Caco-2 (cell line): ENCODE data around the gene DOK7. TPM values are rescaled to one million over a fixed set of nuclear protein-coding genes. Genes with fewer than 3 reads are reported as not detected.

Source experiments
- BruUV-seq: library from RNA; stranded (reverse); fragments of 400-500 nt; replicated peaks from 2 replicates; lab custom pipeline; 2021; lab: Mats Ljungman, UMichigan
- CTCF ChIA-PET: fragments of 300-600 bp; sonication (Branson Sonifier 250); formaldehyde crosslinking; loops from one replicate; lab custom pipeline; 2022; ENCODE audit warnings: antibody characterized with exemption; lab: Charles Lee
- POLR2A ChIA-PET: fragments of 300-600 bp; sonication (Branson Sonifier 250); formaldehyde crosslinking; loops from one replicate; lab custom pipeline; 2022; ENCODE audit warnings: antibody characterized with exemption; lab: Charles Lee
- DNase-seq, 2 experiments: peaks; one replicate each; pipeline versions ENCODE4 v3.0.0 to v3.0.0-alpha.2; 2020 to 2022
- H3K27me3 ChIP-seq: replicated peaks from 2 replicates; pipeline ENCODE4 v1.6.0; 2011; ENCODE audit warnings: low read length; ENCODE audit not compliant: control insufficient read depth, insufficient read depth
- H3K36me3 ChIP-seq: 2 replicates; pipeline ENCODE4 v1.5.1; 2011; ENCODE audit warnings: low read length; ENCODE audit not compliant: control insufficient read depth, insufficient read depth
- H3K4me1 ChIP-seq: fragments of 250-450 bp; sonication (Bioruptor Pico); 2 replicates; pipeline ENCODE4 v1.5.1; 2020; ENCODE audit warnings: mild to moderate bottlenecking
- H3K4me3 ChIP-seq: 2 replicates; pipeline ENCODE4 v1.5.1; 2011; ENCODE audit warnings: low read depth, mild to moderate bottlenecking, control low read depth, low read length
- H3K9me3 ChIP-seq: fragments of 250-450 bp; sonication (Bioruptor Pico); 2 replicates; pipeline ENCODE4 v1.5.1; 2020; ENCODE audit warnings: mild to moderate bottlenecking, moderate library complexity
- H3K27ac Mint-ChIP-seq: one replicate; pipeline ENCODE4 v1.8.0; 2022; ENCODE audit warnings: mixed read lengths; ENCODE audit not compliant: unreplicated experiment
- H3K27me3 Mint-ChIP-seq: one replicate; pipeline ENCODE4 v1.8.0; 2022; ENCODE audit warnings: mixed read lengths; ENCODE audit not compliant: insufficient read depth, unreplicated experiment
- H3K36me3 Mint-ChIP-seq: one replicate; pipeline ENCODE4 v1.8.0; 2022; ENCODE audit warnings: mild to moderate bottlenecking, mixed read lengths; ENCODE audit not compliant: insufficient read depth, unreplicated experiment
- H3K4me1 Mint-ChIP-seq: one replicate; pipeline ENCODE4 v1.8.0; 2022; ENCODE audit warnings: low read depth, mixed read lengths; ENCODE audit not compliant: unreplicated experiment
- H3K4me3 Mint-ChIP-seq: one replicate; pipeline ENCODE4 v1.8.0; 2022; ENCODE audit warnings: mild to moderate bottlenecking, moderate library complexity, mixed read lengths; ENCODE audit not compliant: unreplicated experiment
- H3K9me3 Mint-ChIP-seq: one replicate; pipeline ENCODE4 v1.8.0; 2022; ENCODE audit warnings: mixed read lengths; ENCODE audit not compliant: unreplicated experiment
- CTCF ChIP-seq, 2 experiments: fragments of 200-600 bp in 1 of 2; IDR thresholded peaks; 1 replicate in 1 of 2; 2 replicates in 1 of 2; pipeline versions ENCODE4 v1.5.1 to v1.8.0; 2011 to 2022; ENCODE audit warnings: antibody characterized with exemption in 1 of 2, control low read depth in 1 of 2, inconsistent platforms in 1 of 2, low read depth in 1 of 2, low read length in 1 of 2, mild to moderate bottlenecking in 1 of 2, moderate library complexity in 1 of 2; ENCODE audit not compliant: insufficient read depth in 1 of 2, severe bottlenecking in 1 of 2, unreplicated experiment in 1 of 2
- intact Hi-C: fragments of 100-400 bp; cut with micrococcal nuclease; formaldehyde crosslinking; loops from one replicate; pipeline ENCODE4 v1.10.0; 2022; ENCODE audit not compliant: unreplicated experiment
- total RNA-seq: library from RNA; stranded (reverse); gene quantifications from 2 replicates; pipeline ENCODE4 v1.2.3, GENCODE V29; 2022

DOK7 gene
- total RNA-seq, 1 experiment from 2014 or later: 0.29 TPM

- H3K36me3 ChIP-seq: no peaks in the 10 kb centered on the region
- no peaks in the 10 kb centered on the region for H3K4me1 ChIP-seq
- TF ChIP-seq CTCF (IDR thresholded peaks at IDR 0.05; ENCODE audit: insufficient read depth in 1 of 2, low read depth in 1 of 2, low read length in 1 of 2, severe bottlenecking in 1 of 2, unreplicated experiment in 1 of 2): no peak
- no peaks in the 10 kb centered on the region for H3K9me3 Mint-ChIP-seq
- H3K27me3 Mint-ChIP-seq: no peaks in the 10 kb centered on the region
- H3K4me3 Mint-ChIP-seq: no peak overlapping the region
- BruUV-seq: no TSS peak
- H3K9me3 ChIP-seq: no peaks in the 10 kb centered on the region
- ChIA-PET CTCF (no interaction called here), POLR2A (no interaction called here)
- H3K27ac Mint-ChIP-seq: no peak overlapping the region
- DNase-seq: no peak
- no peak overlapping the region for H3K4me3 ChIP-seq
- intact Hi-C loops: no loop called here
- no peaks in the 10 kb centered on the region for H3K4me1 Mint-ChIP-seq
- no peaks in the 10 kb centered on the region for H3K27me3 ChIP-seq
- H3K36me3 Mint-ChIP-seq: no peaks in the 10 kb centered on the region
Measured at GRCh38 chr4:3436048-3436797, 26.9 kb upstream of the DOK7 start.

GRCh38 chr4:3436798-3437581, 26.1 kb upstream of the DOK7 start:
- Mint-ChIP-seq H3K36me3 (no peaks in the 10 kb centered on the region), H3K4me1 (no peaks in the 10 kb centered on the region), H3K27ac (no peak overlapping the region), H3K9me3 (no peaks in the 10 kb centered on the region), H3K4me3 (no peak overlapping the region), H3K27me3 (no peaks in the 10 kb centered on the region)
- intact Hi-C loops: no loop called here
- no peak for TF ChIP-seq CTCF (IDR thresholded peaks at IDR 0.05; ENCODE audit: insufficient read depth in 1 of 2, low read depth in 1 of 2, low read length in 1 of 2, severe bottlenecking in 1 of 2, unreplicated experiment in 1 of 2)
- H3K27me3 ChIP-seq: no peaks in the 10 kb centered on the region
- ChIA-PET CTCF (no interaction called here), POLR2A (no interaction called here)
- H3K9me3 ChIP-seq: no peaks in the 10 kb centered on the region
- DNase-seq: no peak
- H3K36me3 ChIP-seq: no peaks in the 10 kb centered on the region
- BruUV-seq: no TSS peak
- H3K4me3 ChIP-seq: no peak overlapping the region
- peaks cover 5% of the 10 kb centered on the region for H3K4me1 ChIP-seq

GRCh38 chr4:3437582-3437936, 25.5 kb upstream of the DOK7 start:
- POLR2A ChIA-PET: no interaction called here
- peaks cover 11% of the 10 kb centered on the region for H3K4me1 ChIP-seq

More at GRCh38 chr4:3437582-3437936, 25.5 kb upstream of the DOK7 start:
- intact Hi-C loops: no loop called here
- Histone ChIP-seq H3K9me3 (no peaks in the 10 kb centered on the region), H3K4me3 (no peak overlapping the region), H3K36me3 (no peaks in the 10 kb centered on the region), H3K27me3 (no peaks in the 10 kb centered on the region)
- BruUV-seq: no TSS peak
- no peak for TF ChIP-seq CTCF (IDR thresholded peaks at IDR 0.05; ENCODE audit: insufficient read depth in 1 of 2, low read depth in 1 of 2, low read length in 1 of 2, severe bottlenecking in 1 of 2, unreplicated experiment in 1 of 2)
- CTCF ChIA-PET: no interaction called here
- Mint-ChIP-seq H3K36me3 (no peaks in the 10 kb centered on the region), H3K4me1 (no peaks in the 10 kb centered on the region), H3K4me3 (no peak overlapping the region), H3K9me3 (no peaks in the 10 kb centered on the region), H3K27me3 (no peaks in the 10 kb centered on the region), H3K27ac (no peak overlapping the region)
- DNase-seq: no peak
